Peyer's patch (tissue), 4 donors: ENCODE results near the gene ABLIM1.

Source experiments
- POLR2A ChIP-seq, 2 donors: fragments of 450-650 bp; IDR thresholded peaks; one replicate each; pipeline ENCODE4 v1.5.1; 2017; ENCODE audit warnings: antibody characterized with exemption in 2 of 2, mild to moderate bottlenecking in 2 of 2, moderate library complexity in 2 of 2
- TF ChIP-seq, protein P1 (sequence below), 6 experiments: fragments of 450-650 bp in 4 of 6; fragments of 200-600 bp in 2 of 6; sonication (generic) in 1 of 6; IDR thresholded peaks; one replicate each; pipeline ENCODE4 v1.5.1; 2017 to 2019; ENCODE audit warnings: antibody characterized with exemption in 6 of 6, mild to moderate bottlenecking in 3 of 6, moderate library complexity in 1 of 6

DNA sequence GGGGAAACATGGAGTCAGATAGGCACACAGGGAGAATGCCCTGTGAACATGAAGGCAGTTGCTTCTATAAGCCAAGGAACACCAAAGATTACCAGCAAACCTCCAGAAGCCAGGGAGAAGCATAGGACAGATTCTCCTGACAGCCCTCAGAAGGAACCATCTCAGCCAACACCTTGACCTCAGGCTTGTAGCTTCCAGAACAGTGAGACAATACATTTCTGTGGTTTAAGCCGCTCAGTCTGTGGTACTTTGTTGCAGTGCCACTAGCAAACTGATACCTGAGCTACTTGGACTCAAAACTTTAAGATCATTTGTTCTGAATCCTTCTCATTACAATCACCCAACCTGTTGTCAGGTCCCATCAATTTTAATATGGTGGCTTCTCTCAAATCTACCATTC, 31.2 kb downstream of the ABLIM1 start:
- TF ChIP-seq, protein P1, sequence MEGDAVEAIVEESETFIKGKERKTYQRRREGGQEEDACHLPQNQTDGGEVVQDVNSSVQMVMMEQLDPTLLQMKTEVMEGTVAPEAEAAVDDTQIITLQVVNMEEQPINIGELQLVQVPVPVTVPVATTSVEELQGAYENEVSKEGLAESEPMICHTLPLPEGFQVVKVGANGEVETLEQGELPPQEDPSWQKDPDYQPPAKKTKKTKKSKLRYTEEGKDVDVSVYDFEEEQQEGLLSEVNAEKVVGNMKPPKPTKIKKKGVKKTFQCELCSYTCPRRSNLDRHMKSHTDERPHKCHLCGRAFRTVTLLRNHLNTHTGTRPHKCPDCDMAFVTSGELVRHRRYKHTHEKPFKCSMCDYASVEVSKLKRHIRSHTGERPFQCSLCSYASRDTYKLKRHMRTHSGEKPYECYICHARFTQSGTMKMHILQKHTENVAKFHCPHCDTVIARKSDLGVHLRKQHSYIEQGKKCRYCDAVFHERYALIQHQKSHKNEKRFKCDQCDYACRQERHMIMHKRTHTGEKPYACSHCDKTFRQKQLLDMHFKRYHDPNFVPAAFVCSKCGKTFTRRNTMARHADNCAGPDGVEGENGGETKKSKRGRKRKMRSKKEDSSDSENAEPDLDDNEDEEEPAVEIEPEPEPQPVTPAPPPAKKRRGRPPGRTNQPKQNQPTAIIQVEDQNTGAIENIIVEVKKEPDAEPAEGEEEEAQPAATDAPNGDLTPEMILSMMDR (IDR thresholded peaks at IDR 0.05) = no peak
- no peak for TF ChIP-seq POLR2A (IDR thresholded peaks at IDR 0.05)
